ENCODE results near the gene PDK2.

PDK2 gene

GRCh38 chr17:50152736-50153135 lies 57.6 kb downstream of the PDK2 start:
- H3K9me3 ChIP-seq (ENCODE audit: insufficient read depth, low read length) = no peaks in the 10 kb centered on the region
- no peak overlapping the region for H3K9ac ChIP-seq (ENCODE audit: low read length)
- no peak overlapping the region for H3K4me3 ChIP-seq (ENCODE audit: insufficient read depth, low read length, poor library complexity, severe bottlenecking)
- no peaks in the 10 kb centered on the region for H3K27me3 ChIP-seq (ENCODE audit: low read length)
- no peak overlapping the region for H2AFZ ChIP-seq (ENCODE audit: low read depth, low read length, severe bottlenecking)
- H3K27ac ChIP-seq (ENCODE audit: low read depth, low read length) = 0 out of 2 replicates have a peak overlapping the region, but pooled peaks have one; percentile 48
- H3F3A ChIP-seq (ENCODE audit: insufficient read depth) = peaks cover 9% of the 10 kb centered on the region; the same call in 1 of the 2 replicates
- H3K9me2 ChIP-seq (replicated peaks; ENCODE audit: insufficient read depth, low read length) = no peaks in the 10 kb centered on the region
- H3K4me2 ChIP-seq (ENCODE audit: low read depth, low read length, poor library complexity, severe bottlenecking) = peak overlapping the region; percentile 100
- peaks cover 25% of the 10 kb centered on the region for H3K79me2 ChIP-seq (ENCODE audit: insufficient read depth, low read length)
- no peaks in the 10 kb centered on the region for H3K36me3 ChIP-seq (ENCODE audit: low read length)
- TF ChIP-seq EZH2phosphoT487 (conservative IDR thresholded peaks at IDR 0.05; ENCODE audit: low read length) = no peak
- TF ChIP-seq, protein P1, sequence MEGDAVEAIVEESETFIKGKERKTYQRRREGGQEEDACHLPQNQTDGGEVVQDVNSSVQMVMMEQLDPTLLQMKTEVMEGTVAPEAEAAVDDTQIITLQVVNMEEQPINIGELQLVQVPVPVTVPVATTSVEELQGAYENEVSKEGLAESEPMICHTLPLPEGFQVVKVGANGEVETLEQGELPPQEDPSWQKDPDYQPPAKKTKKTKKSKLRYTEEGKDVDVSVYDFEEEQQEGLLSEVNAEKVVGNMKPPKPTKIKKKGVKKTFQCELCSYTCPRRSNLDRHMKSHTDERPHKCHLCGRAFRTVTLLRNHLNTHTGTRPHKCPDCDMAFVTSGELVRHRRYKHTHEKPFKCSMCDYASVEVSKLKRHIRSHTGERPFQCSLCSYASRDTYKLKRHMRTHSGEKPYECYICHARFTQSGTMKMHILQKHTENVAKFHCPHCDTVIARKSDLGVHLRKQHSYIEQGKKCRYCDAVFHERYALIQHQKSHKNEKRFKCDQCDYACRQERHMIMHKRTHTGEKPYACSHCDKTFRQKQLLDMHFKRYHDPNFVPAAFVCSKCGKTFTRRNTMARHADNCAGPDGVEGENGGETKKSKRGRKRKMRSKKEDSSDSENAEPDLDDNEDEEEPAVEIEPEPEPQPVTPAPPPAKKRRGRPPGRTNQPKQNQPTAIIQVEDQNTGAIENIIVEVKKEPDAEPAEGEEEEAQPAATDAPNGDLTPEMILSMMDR (IDR thresholded peaks at IDR 0.05; ENCODE audit: insufficient read depth, low read length, poor library complexity, severe bottlenecking) = no peak
- H4K20me1 ChIP-seq (ENCODE audit: low read depth, low read length) = no peaks in the 10 kb centered on the region

DNA sequence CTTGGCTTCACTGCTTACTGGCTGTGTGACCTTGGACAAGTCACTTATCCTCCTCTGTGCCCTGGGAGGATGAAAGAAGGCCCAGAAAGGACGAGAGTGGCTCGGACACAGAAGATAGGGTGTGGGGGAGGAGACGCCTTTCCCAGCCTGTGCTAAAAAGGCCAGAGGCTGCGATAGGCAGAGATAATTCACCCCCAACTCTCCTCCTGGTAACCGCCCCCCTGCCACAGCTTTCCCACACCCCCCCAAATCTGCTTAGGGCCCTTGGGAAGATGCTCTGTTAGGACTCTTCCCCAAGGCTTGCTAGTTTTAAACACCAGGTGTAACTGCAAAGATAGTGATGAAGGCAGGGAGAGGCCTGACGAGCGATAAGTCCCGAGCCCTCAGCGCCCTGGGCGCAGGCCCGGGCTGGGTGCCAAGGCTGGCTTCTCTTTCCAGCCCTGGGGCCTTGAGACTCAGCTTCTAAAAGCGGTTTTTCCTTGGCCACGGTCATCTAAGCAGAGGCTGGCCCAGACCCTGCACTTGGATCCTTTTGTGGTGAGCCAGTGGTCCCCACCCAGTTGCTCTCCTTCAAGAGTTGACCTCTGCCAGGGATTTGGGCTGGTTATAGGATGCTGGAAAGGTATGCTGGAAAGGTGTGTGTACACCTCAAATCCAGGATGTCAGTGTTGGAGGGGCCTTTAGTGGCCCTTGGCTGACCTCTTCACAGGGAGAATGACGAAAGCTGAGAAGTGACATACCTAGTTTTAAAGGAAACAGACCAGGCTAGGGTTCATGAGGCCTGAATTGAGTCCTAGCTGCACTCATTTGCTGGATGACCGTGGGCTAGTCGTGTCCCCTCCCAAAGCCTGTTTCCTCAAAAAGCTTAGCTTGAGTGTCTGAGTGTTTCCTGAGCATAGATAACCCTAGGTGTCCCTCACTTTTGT lies 58.8 kb downstream of the PDK2 start:
- Histone ChIP-seq H3K9me3 (ENCODE audit: insufficient read depth, low read length) (no peaks in the 10 kb centered on the region), H3K36me3 (ENCODE audit: low read length) (no peaks in the 10 kb centered on the region), H4K20me1 (ENCODE audit: low read depth, low read length) (no peaks in the 10 kb centered on the region), H3K27me3 (ENCODE audit: low read length) (no peaks in the 10 kb centered on the region), H3K79me2 (ENCODE audit: insufficient read depth, low read length) (peaks cover 15% of the 10 kb centered on the region), H3K9ac (ENCODE audit: low read length) (no peak overlapping the region), H3K4me2 (ENCODE audit: low read depth, low read length, poor library complexity, severe bottlenecking) (no peak overlapping the region), H3F3A (ENCODE audit: insufficient read depth) (peaks cover 9% of the 10 kb centered on the region; the same call in 1 of the 2 replicates), H3K4me3 (ENCODE audit: insufficient read depth, low read length, poor library complexity, severe bottlenecking) (no peak overlapping the region), H2AFZ (ENCODE audit: low read depth, low read length, severe bottlenecking) (no peak overlapping the region), H3K9me2 (replicated peaks; ENCODE audit: insufficient read depth, low read length) (no peaks in the 10 kb centered on the region), H3K27ac (ENCODE audit: low read depth, low read length) (no peak overlapping the region)
- TF ChIP-seq, protein P1 (IDR thresholded peaks at IDR 0.05; ENCODE audit: insufficient read depth, low read length, poor library complexity, severe bottlenecking) = no peak
- no peak for TF ChIP-seq EZH2phosphoT487 (conservative IDR thresholded peaks at IDR 0.05; ENCODE audit: low read length)

GRCh38 chr17:50154604-50155003 lies 59.5 kb downstream of the PDK2 start:
- TF ChIP-seq EZH2phosphoT487 (conservative IDR thresholded peaks at IDR 0.05; ENCODE audit: low read length) = no peak
- no peak overlapping the region for H3K9ac ChIP-seq (ENCODE audit: low read length)
- H4K20me1 ChIP-seq (ENCODE audit: low read depth, low read length) = no peaks in the 10 kb centered on the region
- H3K9me2 ChIP-seq (replicated peaks; ENCODE audit: insufficient read depth, low read length) = no peaks in the 10 kb centered on the region
- H3K79me2 ChIP-seq (ENCODE audit: insufficient read depth, low read length) = peaks cover 9% of the 10 kb centered on the region
- H3K9me3 ChIP-seq (ENCODE audit: insufficient read depth, low read length) = no peaks in the 10 kb centered on the region
- no peak overlapping the region for H3K27ac ChIP-seq (ENCODE audit: low read depth, low read length)
- H3K27me3 ChIP-seq (ENCODE audit: low read length) = no peaks in the 10 kb centered on the region
- H3K4me3 ChIP-seq (ENCODE audit: insufficient read depth, low read length, poor library complexity, severe bottlenecking) = no peak overlapping the region
- no peaks in the 10 kb centered on the region for H3K36me3 ChIP-seq (ENCODE audit: low read length)
- H3F3A ChIP-seq (ENCODE audit: insufficient read depth) = peaks cover 9% of the 10 kb centered on the region; the same call in 1 of the 2 replicates
- no peak overlapping the region for H2AFZ ChIP-seq (ENCODE audit: low read depth, low read length, severe bottlenecking)
- H3K4me2 ChIP-seq (ENCODE audit: low read depth, low read length, poor library complexity, severe bottlenecking) = no peak overlapping the region
